Erythroblast (primary cell): ENCODE data around the gene C14orf180.

Experiments
- GATA1 ChIP-seq: IDR thresholded peaks from 2 replicates; pipeline ENCODE4 v1.6.1; 2011; ENCODE audit warnings: low read depth, mild to moderate bottlenecking, control low read depth, low read length, moderate library complexity
- POLR2A ChIP-seq: IDR thresholded peaks from 2 replicates; pipeline ENCODE4 v1.6.1; 2011; ENCODE audit warnings: mild to moderate bottlenecking, low read length

DNA sequence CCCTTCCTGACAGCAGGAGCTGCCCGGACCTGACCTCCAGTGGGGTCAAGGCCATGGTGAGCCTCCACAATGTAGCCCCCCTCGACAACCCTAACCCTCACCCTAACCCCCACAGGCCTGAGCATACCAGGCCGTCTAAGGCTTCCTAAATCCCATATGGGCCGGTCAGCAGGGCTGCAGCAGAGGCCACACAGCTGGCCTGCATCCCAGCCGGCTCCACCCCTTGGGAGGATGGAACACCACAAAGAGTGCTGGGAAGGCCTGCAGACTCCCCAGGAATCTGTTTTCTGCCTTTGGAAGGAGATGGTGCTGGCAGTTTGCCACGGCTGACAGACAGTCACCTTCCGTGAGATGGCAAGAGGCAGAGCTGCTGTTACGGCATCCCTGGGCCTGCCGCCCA is 22.2 kb downstream of the C14orf180 start:
- TF ChIP-seq POLR2A (no peak), GATA1 (no peak)
